Activated CD4-positive, alpha-beta T cell treated with anti-CD3 and anti-CD28 coated beads for 4 hours (primary cell): Measurements from ENCODE around the gene PODNL1.
A peak's percentile ranks its signal among the peaks of the same experiment; 100 is the strongest.
"Not testable (repeated sequence)": the region's sequence is repeated elsewhere in the genome, so short reads cannot be mapped to it uniquely, and the experiment has no call there.

Experiments
- DNase-seq, 2 donors: peaks; one replicate each; pipeline ENCODE4 v3.0.0-alpha.2; 2020

Gene PODNL1

DNA sequence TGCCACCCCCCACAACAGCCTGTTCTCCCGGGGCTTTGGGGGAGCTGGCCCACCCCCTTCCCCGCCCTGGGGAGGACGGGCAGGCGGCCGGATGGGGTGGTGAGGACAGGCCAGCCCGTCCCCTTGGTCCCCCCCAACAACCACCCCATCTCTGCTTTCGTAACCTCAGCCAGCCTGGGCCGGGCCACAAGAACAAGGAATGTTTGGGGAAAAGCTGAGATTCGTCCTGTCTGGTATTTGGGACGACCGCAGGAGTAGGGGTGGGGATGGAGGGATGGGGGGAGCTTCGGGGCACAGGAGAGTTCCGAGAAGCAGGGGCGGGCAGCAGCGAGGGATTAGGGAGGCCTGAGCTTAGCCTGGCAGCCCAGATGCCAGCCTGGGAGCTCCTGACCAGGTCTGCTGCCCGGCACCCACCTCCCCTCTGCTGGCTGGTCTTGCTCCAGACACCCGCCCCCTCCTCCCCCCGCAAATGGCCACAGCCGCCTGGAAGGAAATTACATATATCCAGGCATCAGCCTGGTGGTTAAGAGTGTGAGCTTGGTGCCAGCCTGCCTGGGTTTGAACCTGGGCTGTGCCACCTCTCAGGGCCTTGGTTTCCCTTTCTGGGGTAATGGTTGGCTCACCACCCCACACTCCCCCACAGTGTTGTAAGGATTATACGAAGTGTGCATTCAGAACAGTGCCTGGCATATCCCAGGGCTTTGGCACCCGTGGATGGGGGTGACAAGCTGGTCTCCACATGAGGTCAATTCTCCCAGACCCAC is at the start of gene PODNL1:
TSS of gene PODNL1 (minus strand) at position 117 of the 764 bp plus-strand sequence. CDS start 236 bp downstream, outside the sequence.
- no peak for DNase-seq

DNA sequence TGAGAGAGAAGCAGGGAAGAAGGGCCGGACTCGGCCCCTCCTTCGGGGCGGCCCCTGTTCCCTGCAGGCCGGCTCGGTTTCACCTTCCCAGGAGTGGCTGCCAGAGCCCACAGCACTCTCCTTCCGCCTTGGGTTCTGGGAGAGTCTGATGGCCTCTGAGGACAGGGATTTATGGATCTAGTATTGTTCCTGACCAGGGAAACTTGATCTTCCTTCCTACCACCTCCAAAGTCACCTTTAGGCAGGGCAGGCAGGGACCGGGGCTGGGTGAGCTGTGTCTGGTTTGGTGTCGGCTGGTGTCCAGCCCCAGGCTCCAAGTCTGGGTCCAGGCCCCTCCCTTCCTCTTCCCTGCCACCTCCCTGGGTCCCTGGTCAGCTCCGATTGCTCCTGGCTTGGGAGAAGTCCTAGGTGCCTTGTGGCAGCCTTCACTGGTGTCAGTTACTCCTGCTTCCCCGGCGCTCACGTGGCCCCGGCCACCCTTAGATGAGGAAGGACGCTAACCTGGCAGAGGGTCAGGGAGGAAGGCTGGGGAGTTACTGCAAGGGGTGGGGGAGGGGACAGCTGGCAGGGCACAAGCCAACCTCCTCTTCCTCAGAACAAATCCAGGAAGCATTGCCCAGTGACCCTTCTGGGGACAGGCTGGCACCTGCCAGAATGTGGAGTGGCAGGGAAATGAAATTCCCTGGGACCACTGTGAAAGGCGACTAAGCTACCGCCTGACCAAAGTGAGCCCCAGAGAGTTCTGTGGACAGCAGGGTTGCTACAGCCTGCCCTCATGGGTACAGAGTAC is 49.1 kb upstream of the PODNL1 start:
- DNase-seq = no peak

DNA sequence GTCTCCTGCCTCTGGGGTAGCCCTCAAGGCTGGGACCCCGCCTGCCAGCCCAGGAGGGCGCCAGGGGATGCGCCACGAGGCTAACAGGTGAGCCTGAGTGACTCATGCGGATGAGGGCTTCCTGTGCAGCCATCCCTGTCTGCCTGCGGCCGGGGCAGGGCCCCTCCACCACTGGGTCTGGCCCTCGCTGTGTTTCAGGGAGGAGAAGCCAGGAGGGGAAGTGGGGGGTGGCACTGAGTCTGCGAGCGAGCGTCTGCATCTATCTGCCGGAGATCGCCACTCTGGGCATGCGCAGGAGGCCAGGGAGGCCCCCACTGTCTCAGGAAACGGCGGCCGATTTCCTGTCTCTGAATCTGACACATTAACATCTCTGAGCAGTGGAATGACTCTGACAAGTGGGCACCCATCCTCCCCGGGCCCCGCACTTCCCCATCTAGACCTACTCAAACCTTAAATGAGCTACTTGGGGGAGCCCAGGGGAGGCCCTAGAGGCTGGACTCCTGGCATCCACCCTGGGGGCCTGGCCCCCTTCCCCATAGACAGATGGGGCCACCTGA is 48.2 kb upstream of the PODNL1 start:
- DNase-seq = peak; percentile 98 to 99

DNA sequence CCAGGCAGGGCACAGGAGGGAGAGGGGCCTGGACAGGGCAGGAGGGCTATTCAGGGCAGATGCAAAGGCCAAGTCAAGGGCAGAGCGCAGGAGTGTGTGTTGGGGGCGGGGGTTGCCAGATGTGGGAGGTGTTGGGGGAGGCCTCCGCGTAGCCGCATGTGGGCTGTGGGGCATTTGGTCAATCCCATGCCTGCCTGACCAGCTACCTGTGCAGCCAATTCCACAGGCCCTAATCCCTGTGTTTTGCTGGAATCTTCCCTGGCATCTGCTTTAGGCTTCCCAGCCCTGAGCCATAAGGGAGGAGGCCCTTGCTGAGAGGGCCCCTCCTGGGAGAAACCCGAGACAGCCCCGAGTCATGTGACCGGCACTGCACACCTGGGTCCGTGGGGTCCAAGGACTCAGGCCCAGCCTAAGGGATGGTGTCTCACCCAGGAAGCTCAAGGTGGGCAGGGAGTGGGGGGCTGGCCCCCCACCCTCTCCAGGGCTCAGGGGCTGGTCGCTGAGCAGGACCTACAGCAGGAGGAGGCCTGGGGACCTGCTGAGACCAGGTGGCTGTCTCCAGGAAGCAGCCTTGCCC is 47.6 kb upstream of the PODNL1 start:
- DNase-seq = peak in 1 of 2 donors; percentile 35

GRCh38 chr19:13984875-13985741 is 46.9 kb upstream of the PODNL1 start:
- no peak for DNase-seq

DNA sequence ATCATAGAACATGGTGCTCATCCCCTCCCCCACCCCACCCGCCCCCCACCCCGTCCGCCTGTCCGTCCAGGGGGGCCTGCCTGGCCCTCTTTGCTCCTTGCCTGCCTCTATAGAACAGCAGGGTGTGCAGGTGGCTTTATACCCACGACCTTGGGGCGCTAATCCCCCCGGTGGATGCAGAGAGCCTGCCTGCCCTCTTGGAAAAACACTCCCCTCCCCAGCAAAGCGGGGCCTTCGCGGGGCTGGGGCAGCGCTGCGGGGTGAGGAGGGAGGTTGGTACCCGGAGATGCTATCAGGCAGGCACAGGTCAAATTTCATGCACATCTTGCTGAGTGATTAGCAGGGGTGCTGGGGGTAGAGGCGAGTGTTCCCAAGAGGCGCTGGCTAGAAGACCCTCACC is 46.0 kb upstream of the PODNL1 start:
- DNase-seq = no peak

DNA sequence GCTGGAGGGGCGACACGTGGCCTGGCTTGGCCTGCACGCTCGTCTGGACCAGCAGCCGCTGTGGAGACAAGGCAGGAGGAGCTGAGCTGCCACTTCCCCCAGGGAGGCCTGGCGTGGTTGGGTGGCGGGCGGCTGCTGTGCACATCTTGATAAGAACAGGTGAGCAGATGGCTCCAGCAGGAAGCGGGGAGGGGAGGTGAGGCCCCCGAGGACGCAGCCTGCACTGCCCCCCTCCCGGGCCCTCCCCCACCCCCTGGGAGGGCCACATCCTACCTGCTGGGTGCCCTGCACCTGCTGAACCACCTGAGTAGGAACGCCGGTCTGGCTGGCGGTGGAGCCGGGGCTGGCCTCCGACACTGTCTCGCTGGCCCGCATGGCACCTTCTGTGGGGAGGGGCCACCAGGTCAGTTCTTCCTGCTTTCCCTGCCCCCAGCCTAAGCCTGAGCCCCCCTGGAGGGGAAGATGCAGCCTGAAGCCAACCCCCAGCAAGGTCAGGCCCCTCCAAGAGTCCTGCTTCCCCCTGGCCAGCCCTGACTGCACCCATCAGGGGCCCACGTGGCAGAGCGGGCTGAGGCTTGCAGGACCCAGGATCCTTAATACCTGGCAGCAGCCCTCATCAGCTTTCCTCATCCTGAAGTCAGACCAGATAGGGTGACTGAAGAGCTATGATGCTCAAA is 45.1 kb upstream of the PODNL1 start:
- DNase-seq = peak in 1 of 2 donors; percentile 20

GRCh38 chr19:13982773-13983172 is 44.6 kb upstream of the PODNL1 start:
- DNase-seq = no peak

- no peak for DNase-seq
Observed at GRCh38 chr19:13981988-13982501, 43.8 kb upstream of the PODNL1 start.

- no peak for DNase-seq
Observed at GRCh38 chr19:13981467-13981866, 43.2 kb upstream of the PODNL1 start.

DNA sequence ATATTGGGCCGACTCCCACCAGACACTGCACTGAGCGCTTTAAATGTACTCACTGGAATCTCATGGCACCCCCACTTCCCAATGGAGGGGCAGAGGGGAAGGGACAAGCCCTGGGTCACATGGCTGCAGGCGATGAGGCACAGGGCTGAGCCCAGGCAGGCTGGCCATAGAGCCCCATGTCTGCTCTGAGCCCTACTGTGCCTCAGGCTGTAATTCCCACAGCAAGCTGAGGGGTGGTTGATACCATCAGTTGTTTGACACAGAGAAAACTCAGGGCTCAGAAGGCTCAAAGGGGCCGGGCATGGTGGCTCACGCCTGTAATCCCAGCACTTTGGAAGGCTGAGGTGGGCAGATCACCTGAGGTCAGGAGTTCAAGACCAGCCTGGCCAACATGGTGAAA is 42.8 kb upstream of the PODNL1 start:
- no peak for DNase-seq

GRCh38 chr19:13980340-13980739 is 42.1 kb upstream of the PODNL1 start:
- no peak for DNase-seq

DNA sequence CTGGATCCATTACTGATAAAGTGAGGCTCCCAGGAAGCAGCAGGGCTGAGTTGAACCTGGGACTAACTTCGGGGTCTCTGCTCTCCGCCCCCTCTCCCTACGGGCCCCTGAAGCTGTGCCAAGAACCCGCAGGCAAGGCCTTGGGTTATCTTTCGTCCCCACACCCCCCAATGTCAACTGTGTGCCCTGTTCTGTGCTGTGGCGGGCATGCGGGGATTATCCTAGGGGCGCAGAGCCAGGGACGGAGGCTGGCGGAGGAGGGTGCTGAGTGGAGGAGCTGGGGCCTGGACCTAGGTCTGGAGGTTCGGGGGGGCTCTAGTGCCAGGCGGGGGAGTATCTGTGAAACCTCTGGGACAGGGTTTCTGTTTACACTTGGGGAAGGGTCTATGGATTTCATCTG is 41.5 kb upstream of the PODNL1 start:
- no peak for DNase-seq

DNA sequence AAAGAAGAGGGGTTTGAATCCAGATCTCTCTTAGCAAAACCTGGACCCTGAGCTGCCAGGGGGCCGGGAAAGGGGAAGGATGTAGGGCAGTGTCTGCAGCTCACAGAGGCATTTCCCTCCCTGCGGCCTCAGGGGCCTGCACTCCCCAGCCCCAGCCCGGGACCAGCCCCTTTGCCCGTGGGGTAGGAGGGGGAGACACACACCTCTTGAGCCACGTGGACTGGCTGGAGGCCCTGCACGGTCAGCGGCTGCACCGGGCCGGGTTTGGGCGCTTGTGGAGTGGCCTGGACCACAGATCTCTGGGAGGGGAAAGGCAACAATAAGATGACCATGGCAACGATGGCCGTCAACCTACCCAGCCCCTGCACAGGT is 41.0 kb upstream of the PODNL1 start:
- no peak for DNase-seq

GRCh38 chr19:13978351-13979243 is 40.4 kb upstream of the PODNL1 start:
- no peak for DNase-seq

GRCh38 chr19:13977803-13978202 is 39.6 kb upstream of the PODNL1 start:
- no peak for DNase-seq

GRCh38 chr19:13976446-13976845 is 38.2 kb upstream of the PODNL1 start:
- DNase-seq = no peak

GRCh38 chr19:13975870-13976269 is 37.7 kb upstream of the PODNL1 start:
- DNase-seq = no peak

- DNase-seq = peak; percentile 39 to 51
Observed at GRCh38 chr19:13974073-13974472, 35.9 kb upstream of the PODNL1 start.

DNA sequence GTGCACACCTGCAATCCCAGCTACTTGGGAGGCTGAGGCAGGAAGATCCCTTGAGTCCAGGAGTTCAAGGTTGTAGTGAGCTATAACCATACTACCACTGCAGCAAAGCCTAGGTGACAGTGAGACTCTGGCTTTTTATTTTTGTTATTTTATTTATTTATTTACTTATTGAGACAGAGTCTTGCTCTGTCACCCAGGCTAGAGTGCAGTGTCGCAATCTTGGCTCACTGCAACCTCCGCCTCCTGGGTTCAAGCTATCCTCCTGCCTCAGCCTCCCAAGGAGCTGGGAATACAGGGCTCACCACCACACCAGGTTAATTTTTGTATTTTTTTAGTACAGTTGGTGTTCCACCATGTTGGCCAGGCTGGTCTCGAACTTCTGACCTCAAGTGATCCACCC is 35.3 kb upstream of the PODNL1 start:
- DNase-seq = not testable (repeated sequence)
